ENCODE results near the gene BLM. TPM values are rescaled to one million over a fixed set of nuclear protein-coding genes. Genes with fewer than 3 reads are reported as not detected.

The BLM gene
- total RNA-seq, 1 experiment from 2014 or later: 24.6 TPM

GRCh38 chr15:90813796-90814190 lies 96.6 kb downstream of the BLM start (continued):
- TF ChIP-seq CTCF (IDR thresholded peaks at IDR 0.05 in 2 of 3, conservative IDR thresholded peaks at IDR 0.05 in 1 of 3; ENCODE audit: borderline replicate concordance in 1 of 3, insufficient read depth in 1 of 3, low read depth in 2 of 3, low read length in 2 of 3) (no peak), POLR2A (IDR thresholded peaks at IDR 0.05; ENCODE audit: borderline replicate concordance, extremely low read depth, insufficient read depth, insufficient read length) (no peak), RAD21 (IDR thresholded peaks at IDR 0.05; ENCODE audit: low read depth) (no peak), CBX3 (IDR thresholded peaks at IDR 0.05; ENCODE audit: low read depth) (no peak), EZH2phosphoT487 (IDR thresholded peaks at IDR 0.05; ENCODE audit: borderline replicate concordance) (no peak), SIN3A (IDR thresholded peaks at IDR 0.05; ENCODE audit: low read depth) (no peak)
- TF ChIP-seq, protein P1, sequence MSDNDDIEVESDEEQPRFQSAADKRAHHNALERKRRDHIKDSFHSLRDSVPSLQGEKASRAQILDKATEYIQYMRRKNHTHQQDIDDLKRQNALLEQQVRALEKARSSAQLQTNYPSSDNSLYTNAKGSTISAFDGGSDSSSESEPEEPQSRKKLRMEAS (IDR thresholded peaks at IDR 0.05): no peak

GRCh38 chr15:90814191-90814821 lies 97.2 kb downstream of the BLM start:
- ATAC-seq (no peak), DNase-seq (ENCODE audit: low read depth, low spot score) (no peak)
- ChIA-PET CTCF (no interaction called here), RAD21 (ENCODE audit: low non-redundant PET in 1 of 2, low total read pairs in 2 of 2, uncharacterized antibody in 2 of 2, unreplicated experiment in 2 of 2) (no interaction called here), POLR2A (no interaction called here)
- Histone ChIP-seq H3K9me2 (ENCODE audit: insufficient read depth) (no peaks in the 10 kb centered on the region), H3K9ac (ENCODE audit: low read length) (no peak overlapping the region), H3K4me1 (ENCODE audit: control insufficient read depth in 1 of 2, insufficient read depth in 2 of 2, low read length in 2 of 2) (no peaks in the 10 kb centered on the region), H3K79me2 (ENCODE audit: insufficient read depth, low read length) (no peaks in the 10 kb centered on the region), H3K27ac (ENCODE audit: low read depth, low read length) (no peak overlapping the region), H2AFZ (ENCODE audit: low read depth, low read length, poor library complexity, severe bottlenecking) (no peak overlapping the region), H3K9me3 (ENCODE audit: control insufficient read depth in 1 of 2, insufficient read depth in 1 of 2, low read depth in 1 of 2, low read length in 2 of 2) (no peaks in the 10 kb centered on the region), H3K36me3 (ENCODE audit: control insufficient read depth in 1 of 2, insufficient read depth in 2 of 2, low read length in 2 of 2) (peaks cover 11 to 15% of the 10 kb centered on the region in 2 experiments; a peak in 2 of 4 replicates), H3K4me3 (replicated peaks in 1 of 2; ENCODE audit: low read depth in 1 of 2, low read length in 2 of 2) (no peak overlapping the region), H4K20me1 (ENCODE audit: insufficient read depth) (no peaks in the 10 kb centered on the region), H3K4me2 (ENCODE audit: low read length) (no peak overlapping the region), H3K27me3 (ENCODE audit: insufficient read depth, low read length) (no peaks in the 10 kb centered on the region)
- intact Hi-C loops (cut with micrococcal nuclease): no loop called here
- BruUV-seq (replicated peaks): no TSS peak
- TF ChIP-seq, protein P2, sequence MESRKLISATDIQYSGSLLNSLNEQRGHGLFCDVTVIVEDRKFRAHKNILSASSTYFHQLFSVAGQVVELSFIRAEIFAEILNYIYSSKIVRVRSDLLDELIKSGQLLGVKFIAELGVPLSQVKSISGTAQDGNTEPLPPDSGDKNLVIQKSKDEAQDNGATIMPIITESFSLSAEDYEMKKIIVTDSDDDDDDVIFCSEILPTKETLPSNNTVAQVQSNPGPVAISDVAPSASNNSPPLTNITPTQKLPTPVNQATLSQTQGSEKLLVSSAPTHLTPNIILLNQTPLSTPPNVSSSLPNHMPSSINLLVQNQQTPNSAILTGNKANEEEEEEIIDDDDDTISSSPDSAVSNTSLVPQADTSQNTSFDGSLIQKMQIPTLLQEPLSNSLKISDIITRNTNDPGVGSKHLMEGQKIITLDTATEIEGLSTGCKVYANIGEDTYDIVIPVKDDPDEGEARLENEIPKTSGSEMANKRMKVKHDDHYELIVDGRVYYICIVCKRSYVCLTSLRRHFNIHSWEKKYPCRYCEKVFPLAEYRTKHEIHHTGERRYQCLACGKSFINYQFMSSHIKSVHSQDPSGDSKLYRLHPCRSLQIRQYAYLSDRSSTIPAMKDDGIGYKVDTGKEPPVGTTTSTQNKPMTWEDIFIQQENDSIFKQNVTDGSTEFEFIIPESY (IDR thresholded peaks at IDR 0.05; ENCODE audit: extremely low read depth, insufficient replicate concordance, low read length): no peak
- TF ChIP-seq, protein P1 (IDR thresholded peaks at IDR 0.05): no peak
- TF ChIP-seq ELF1 (IDR thresholded peaks at IDR 0.05; ENCODE audit: borderline replicate concordance, low read depth) (no peak), ZFX (IDR thresholded peaks at IDR 0.05) (no peak), YY1 (IDR thresholded peaks at IDR 0.05; ENCODE audit: extremely low read depth, insufficient replicate concordance, low read depth, low read length) (no peak), POLR2A (IDR thresholded peaks at IDR 0.05; ENCODE audit: borderline replicate concordance, extremely low read depth, insufficient read depth, insufficient read length) (no peak), CTCF (IDR thresholded peaks at IDR 0.05 in 2 of 3, conservative IDR thresholded peaks at IDR 0.05 in 1 of 3; ENCODE audit: borderline replicate concordance in 1 of 3, insufficient read depth in 1 of 3, low read depth in 2 of 3, low read length in 2 of 3) (no peak), TCF7L2 (IDR thresholded peaks at IDR 0.05; ENCODE audit: borderline replicate concordance, extremely low read depth, insufficient read depth, insufficient read length) (no peak), FOSL1 (IDR thresholded peaks at IDR 0.05; ENCODE audit: low read depth) (no peak), EGR1 (IDR thresholded peaks at IDR 0.05; ENCODE audit: low read depth) (no peak), CBX3 (IDR thresholded peaks at IDR 0.05; ENCODE audit: low read depth) (no peak), RAD21 (IDR thresholded peaks at IDR 0.05; ENCODE audit: low read depth) (no peak)

Measured in HCT116 (cell line).